IMR-90 (cell line): ENCODE measurements around the gene SLC9A1. TPM values are rescaled to one million over a fixed set of nuclear protein-coding genes. Genes with fewer than 3 reads are reported as not detected.

Experiments
- ATAC-seq: fragments of 200-7000 bp; cut with Tn5 transposase; 2 replicates; pipeline ENCODE4 v1.9.1; 2020; ENCODE audit warnings: low read depth, mild to moderate bottlenecking, moderate library complexity
- BruUV-seq: library from RNA; stranded (reverse); fragments of 400-500 nt; replicated peaks from 2 replicates; lab custom pipeline; 2021; lab: Mats Ljungman, UMichigan
- CTCF ChIA-PET: fragments of 300-600 bp; formaldehyde crosslinking; extraction: SDS; loops from one replicate; lab custom pipeline; 2021; ENCODE audit warnings: antibody characterized with exemption; lab: Yijun Ruan, JAX
- POLR2A ChIA-PET: fragments of 300-600 bp; sonication (Branson Sonifier 250); formaldehyde crosslinking; loops from one replicate; lab custom pipeline; 2022; ENCODE audit warnings: antibody characterized with exemption; ENCODE audit not compliant: unreplicated experiment; lab: Charles Lee
- DNase-seq: peaks from one replicate; pipeline ENCODE4 v3.0.0; 2013
- H2AFZ ChIP-seq: replicated peaks from 2 replicates; pipeline ENCODE3; 2013; ENCODE audit warnings: low read length, mild to moderate bottlenecking; ENCODE audit not compliant: poor library complexity
- H2AK5ac ChIP-seq: 2 replicates; pipeline ENCODE4 v1.6.1; 2013; ENCODE audit warnings: low read depth, low read length, inconsistent platforms
- H2AK9ac ChIP-seq: replicated peaks from 2 replicates; pipeline ENCODE3; 2013; ENCODE audit warnings: mild to moderate bottlenecking, low read depth, low read length, moderate library complexity; ENCODE audit not compliant: poor library complexity
- H2BK120ac ChIP-seq: 2 replicates; pipeline ENCODE4 v1.6.1; 2013; ENCODE audit warnings: low read depth, low read length, inconsistent platforms
- H2BK15ac ChIP-seq: 3 replicates; pipeline ENCODE4 v1.6.1; 2013; ENCODE audit warnings: low read depth, low read length, inconsistent platforms
- H2BK20ac ChIP-seq: 2 replicates; pipeline ENCODE4 v1.6.1; 2013; ENCODE audit warnings: low read depth, mild to moderate bottlenecking, inconsistent platforms, low read length, moderate library complexity
- H2BK5ac ChIP-seq: 2 replicates; pipeline ENCODE4 v1.6.1; 2013; ENCODE audit warnings: mild to moderate bottlenecking, low read depth, low read length, inconsistent platforms; ENCODE audit not compliant: poor library complexity, severe bottlenecking
- H3K14ac ChIP-seq: replicated peaks from 2 replicates; pipeline ENCODE4 v1.6.1; 2013; ENCODE audit warnings: low read depth, low read length, inconsistent platforms
- H3K18ac ChIP-seq: 2 replicates; pipeline ENCODE4 v1.6.1; 2013; ENCODE audit warnings: low read depth, low read length, control low read depth
- H3K23ac ChIP-seq: 2 replicates; pipeline ENCODE4 v1.6.1; 2013; ENCODE audit warnings: low read depth, low read length, inconsistent platforms
- H3K27ac ChIP-seq: 2 replicates; pipeline ENCODE4 v1.5.1; 2013; ENCODE audit warnings: mild to moderate bottlenecking, control low read depth, low read length; ENCODE audit not compliant: insufficient read depth
- H3K27me3 ChIP-seq: 2 replicates; pipeline ENCODE4 v1.6.1; 2013; ENCODE audit warnings: low read length; ENCODE audit not compliant: control insufficient read depth, insufficient read depth
- H3K36me3 ChIP-seq: 2 replicates; pipeline ENCODE4 v1.6.1; 2013; ENCODE audit warnings: low read length, mixed read lengths; ENCODE audit not compliant: control insufficient read depth, insufficient read depth
- H3K4ac ChIP-seq: 2 replicates; pipeline ENCODE4 v1.6.1; 2013; ENCODE audit warnings: low read depth, low read length, inconsistent platforms
- H3K4me1 ChIP-seq: 2 replicates; pipeline ENCODE4 v1.6.1; 2013; ENCODE audit warnings: low read length, mixed read lengths; ENCODE audit not compliant: control insufficient read depth, insufficient read depth
- H3K4me2 ChIP-seq: 2 replicates; pipeline ENCODE4 v1.6.1; 2013; ENCODE audit warnings: low read depth, mild to moderate bottlenecking, control low read depth, low read length, moderate library complexity
- H3K4me3 ChIP-seq: 2 replicates; pipeline ENCODE4 v1.5.1; 2013; ENCODE audit warnings: low read depth, mild to moderate bottlenecking, control low read depth, low read length, moderate library complexity; ENCODE audit not compliant: insufficient read depth
- H3K56ac ChIP-seq: 2 replicates; pipeline ENCODE4 v1.6.1; 2013; ENCODE audit warnings: low read length, inconsistent platforms; ENCODE audit not compliant: insufficient read depth; ENCODE audit errors: extremely low read depth
- H3K79me1 ChIP-seq, 2 experiments: 2 replicates each; pipeline ENCODE4 v1.6.1; 2013; ENCODE audit warnings: low read length in 2 of 2, inconsistent platforms in 1 of 2, low read depth in 1 of 2
- H3K9ac ChIP-seq: 2 replicates; pipeline ENCODE4 v1.6.1; 2013; ENCODE audit warnings: low read depth, low read length, control low read depth
- H3K9me1 ChIP-seq: 2 replicates; pipeline ENCODE4 v1.6.1; 2013; ENCODE audit warnings: low read length, inconsistent platforms; ENCODE audit not compliant: insufficient read depth
- H3K9me3 ChIP-seq: 2 replicates; pipeline ENCODE4 v1.6.1; 2013; ENCODE audit warnings: low read length; ENCODE audit not compliant: control insufficient read depth, insufficient read depth
- H4K20me1 ChIP-seq: 2 replicates; pipeline ENCODE4 v1.6.1; 2013; ENCODE audit warnings: low read length, inconsistent platforms; ENCODE audit not compliant: insufficient read depth
- H4K5ac ChIP-seq: 2 replicates; pipeline ENCODE4 v1.6.1; 2013; ENCODE audit warnings: mild to moderate bottlenecking, low read depth, low read length, control low read depth
- H4K8ac ChIP-seq, 2 experiments: 2 replicates each; pipeline ENCODE4 v1.6.1; 2013; ENCODE audit warnings: low read depth in 2 of 2, low read length in 2 of 2, control low read depth in 1 of 2, inconsistent platforms in 1 of 2
- H4K91ac ChIP-seq: 2 replicates; pipeline ENCODE4 v1.6.1; 2013; ENCODE audit warnings: low read depth, low read length, inconsistent platforms; ENCODE audit not compliant: insufficient read depth
- CHD1 ChIP-seq: IDR thresholded peaks from 2 replicates; pipeline ENCODE4 v1.6.1; 2012; ENCODE audit warnings: low read depth, low read length, improper control_type of control experiment
- FOS ChIP-seq: fragments of 150-350 bp; IDR thresholded peaks from 2 replicates; pipeline ENCODE4 v1.6.1; 2016; ENCODE audit warnings: low read depth, low read length
- MAZ ChIP-seq: IDR thresholded peaks from 2 replicates; pipeline ENCODE4 v1.6.1; 2012; ENCODE audit warnings: low read depth, mild to moderate bottlenecking, low read length, improper control_type of control experiment, moderate library complexity, borderline replicate concordance
- SMC3 ChIP-seq: fragments of 150-350 bp; IDR thresholded peaks from 2 replicates; pipeline ENCODE4 v1.6.1; 2016; ENCODE audit warnings: low read depth, mild to moderate bottlenecking, antibody characterized with exemption, low read length, moderate library complexity
- WGBS, 2 experiments: methylation state at CpG; one replicate each; pipeline versions ENCODE4 v1.1.5 to v1.1.7; 2013; ENCODE audit warnings: missing lambda C conversion rate in 2 of 2; ENCODE audit not compliant: insufficient read length in 1 of 2; ENCODE audit errors: extremely low coverage in 2 of 2; 5-methylcytosine and 5-hydroxymethylcytosine counted together
- dilution Hi-C: fragments of 300-500 bp; cut with HindIII; formaldehyde crosslinking; loops from one replicate; pipeline ENCODE4 v1.14.3; 2018; ENCODE audit warnings: low sequenced_read_pairs; ENCODE audit not compliant: unreplicated experiment
- in situ Hi-C: fragments of 300-500 bp; cut with MboI; formaldehyde crosslinking; loops from 3 replicates; pipeline ENCODE4 v1.14.3; 2019; ENCODE audit warnings: low sequenced_read_pairs, inconsistent platforms, mixed read lengths
- intact Hi-C: fragments of 100-400 bp; cut with micrococcal nuclease; formaldehyde crosslinking; loops from 2 replicates; pipeline ENCODE4 v1.10.0; 2022
- polyA plus RNA-seq, 3 experiments: library from polyadenylated mRNA; depleted of rRNA; stranded (reverse); fragments of >200 nt; gene quantifications; 2 replicates each; pipeline ENCODE4 v1.2.3, GENCODE V29; 2012; ENCODE audit warnings: low replicate concordance in 1 of 3
- total RNA-seq: library from RNA; depleted of rRNA; stranded (reverse); fragments of >200 nt; gene quantifications from 2 replicates; pipeline ENCODE4 v1.2.3, GENCODE V29; 2012
- TF ChIP-seq, protein P1 (sequence below): conservative IDR thresholded peaks from 2 replicates; pipeline ENCODE4 v1.5.1; 2012; ENCODE audit warnings: mild to moderate bottlenecking, low read depth, low read length, improper control_type of control experiment

SLC9A1 gene
- total and polyA plus RNA-seq, 2 of the 4 experiments (the other 2 are of a cell fraction): 2.0 to 21.2 TPM

DNA sequence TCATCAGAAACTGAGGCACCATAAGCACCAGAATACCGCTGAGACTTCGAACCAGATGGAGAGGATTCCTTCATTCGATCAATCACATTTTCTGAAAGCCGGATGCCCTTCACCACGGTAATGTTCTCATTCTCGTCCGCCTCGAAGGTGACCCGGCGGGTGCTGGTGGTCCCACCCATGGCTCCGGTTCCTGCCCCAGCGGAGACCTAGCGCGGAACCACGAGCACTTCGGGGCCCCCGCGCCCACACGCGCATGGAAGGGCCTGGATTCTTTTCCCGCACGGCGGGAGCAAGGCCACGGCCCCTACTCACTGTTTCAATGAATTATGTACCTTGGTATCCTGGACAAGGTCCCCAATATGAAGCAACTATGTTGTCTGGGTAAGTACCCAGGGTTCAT, 46.4 kb upstream of the SLC9A1 start:
- no peaks in the 10 kb centered on the region for H3K79me1 ChIP-seq
- no peak overlapping the region for H3K14ac ChIP-seq
- H3K18ac ChIP-seq: no peak overlapping the region
- ChIA-PET POLR2A (no interaction called here), CTCF (interaction anchor here (0.8 kb wide), 1 partner anchor 157 kb away, joined by 3 read pairs; no protein-coding TSS in a partner anchor)
- no peak overlapping the region for H3K23ac ChIP-seq
- H3K4me3 ChIP-seq: no peak overlapping the region
- H3K9ac ChIP-seq: no peak overlapping the region
- DNase-seq: no peak
- no peak overlapping the region for H4K91ac ChIP-seq
- no peaks in the 10 kb centered on the region for H3K36me3 ChIP-seq
- peaks cover 18% of the 10 kb centered on the region for H3K27me3 ChIP-seq
- no peak overlapping the region for H2BK120ac ChIP-seq
- H2AFZ ChIP-seq: no peak overlapping the region
- TF ChIP-seq SMC3: no peak
- TF ChIP-seq FOS: no peak
- TF ChIP-seq, protein P1, sequence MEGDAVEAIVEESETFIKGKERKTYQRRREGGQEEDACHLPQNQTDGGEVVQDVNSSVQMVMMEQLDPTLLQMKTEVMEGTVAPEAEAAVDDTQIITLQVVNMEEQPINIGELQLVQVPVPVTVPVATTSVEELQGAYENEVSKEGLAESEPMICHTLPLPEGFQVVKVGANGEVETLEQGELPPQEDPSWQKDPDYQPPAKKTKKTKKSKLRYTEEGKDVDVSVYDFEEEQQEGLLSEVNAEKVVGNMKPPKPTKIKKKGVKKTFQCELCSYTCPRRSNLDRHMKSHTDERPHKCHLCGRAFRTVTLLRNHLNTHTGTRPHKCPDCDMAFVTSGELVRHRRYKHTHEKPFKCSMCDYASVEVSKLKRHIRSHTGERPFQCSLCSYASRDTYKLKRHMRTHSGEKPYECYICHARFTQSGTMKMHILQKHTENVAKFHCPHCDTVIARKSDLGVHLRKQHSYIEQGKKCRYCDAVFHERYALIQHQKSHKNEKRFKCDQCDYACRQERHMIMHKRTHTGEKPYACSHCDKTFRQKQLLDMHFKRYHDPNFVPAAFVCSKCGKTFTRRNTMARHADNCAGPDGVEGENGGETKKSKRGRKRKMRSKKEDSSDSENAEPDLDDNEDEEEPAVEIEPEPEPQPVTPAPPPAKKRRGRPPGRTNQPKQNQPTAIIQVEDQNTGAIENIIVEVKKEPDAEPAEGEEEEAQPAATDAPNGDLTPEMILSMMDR: no peak
- no peak for TF ChIP-seq CHD1
- TF ChIP-seq MAZ: no peak
- no peak overlapping the region for H2BK5ac ChIP-seq
- no peak overlapping the region for H3K56ac ChIP-seq
- 92% methylated on average over 21 of the region's 24 CpGs; no CpG with 5 or more reads in 1 of the 2 experiments for WGBS, 2 experiments
- H2BK20ac ChIP-seq: no peak overlapping the region
- BruUV-seq: no TSS peak
- no peaks in the 10 kb centered on the region for H4K20me1 ChIP-seq
- no peak for ATAC-seq
- H3K9me1 ChIP-seq: no peaks in the 10 kb centered on the region
- no peak overlapping the region for H4K5ac ChIP-seq
- H2AK5ac ChIP-seq: no peak overlapping the region
- H3K4ac ChIP-seq: no peak overlapping the region
- no peak overlapping the region for H2AK9ac ChIP-seq
- intact Hi-C loops (no loop called here), dilution Hi-C loops (no loop called here), in situ Hi-C loops (no loop called here)
- H3K9me3 ChIP-seq: no peaks in the 10 kb centered on the region
- H2BK15ac ChIP-seq: no peak overlapping the region
- no peak overlapping the region for H3K4me2 ChIP-seq
- H3K27ac ChIP-seq: no peak overlapping the region
- H4K8ac ChIP-seq: no peak overlapping the region
- H3K4me1 ChIP-seq: peaks cover 2% of the 10 kb centered on the region; the same call in 1 of the 2 replicates
